HepG2 (cell line): Measurements from ENCODE around the gene CDC20. TPM values are rescaled to one million over a fixed set of nuclear protein-coding genes. Genes with fewer than 3 reads are reported as not detected.

Experiments
- AKNA ChIP-seq: sonication (generic); formaldehyde crosslinking; IDR thresholded peaks from 2 replicates; pipeline ENCODE4 v1.4.0; 2020; ENCODE audit warnings: missing genetic modification reagents, borderline replicate concordance
- ARID2 ChIP-seq: sonication (generic); formaldehyde crosslinking; IDR thresholded peaks from 2 replicates; pipeline ENCODE4 v1.8.1; 2022; ENCODE audit warnings: mild to moderate bottlenecking, missing genetic modification reagents, borderline replicate concordance
- GATAD1 ChIP-seq: IDR thresholded peaks from 2 replicates; pipeline ENCODE4 v1.6.1; 2016; ENCODE audit warnings: missing genetic modification reagents, missing compliant biosample characterization
- KLF6 ChIP-seq: IDR thresholded peaks from 2 replicates; pipeline ENCODE4 v1.8.0; 2016; ENCODE audit warnings: missing biosample characterization, missing genetic modification reagents
- MED13 ChIP-seq: sonication (generic); formaldehyde crosslinking; IDR thresholded peaks from 2 replicates; pipeline ENCODE4 v1.5.0; 2020; ENCODE audit warnings: missing genetic modification reagents
- MEF2D ChIP-seq: sonication (generic); formaldehyde crosslinking; IDR thresholded peaks from 2 replicates; pipeline ENCODE4 v1.5.1; 2020; ENCODE audit warnings: mild to moderate bottlenecking, missing genetic modification reagents
- NR3C1 ChIP-seq: sonication (generic); formaldehyde crosslinking; IDR thresholded peaks from 2 replicates; pipeline ENCODE4 v1.4.0; 2020; ENCODE audit warnings: missing genetic modification reagents
- PAWR ChIP-seq: sonication (generic); formaldehyde crosslinking; IDR thresholded peaks from 2 replicates; pipeline ENCODE4 v1.4.0; 2020; ENCODE audit warnings: missing genetic modification reagents, mild to moderate bottlenecking, borderline replicate concordance
- PHF21A ChIP-seq: sonication (generic); formaldehyde crosslinking; IDR thresholded peaks from 2 replicates; pipeline ENCODE4 v1.5.0; 2020; ENCODE audit warnings: mild to moderate bottlenecking, missing genetic modification reagents
- SNAPC2 ChIP-seq: sonication (generic); formaldehyde crosslinking; IDR thresholded peaks from 2 replicates; pipeline ENCODE4 v1.8.1; 2022; ENCODE audit warnings: mild to moderate bottlenecking, missing genetic modification reagents
- TAF15 ChIP-seq: fragments of 200-400 bp; formaldehyde crosslinking; IDR thresholded peaks from one replicate; pipeline ENCODE4 v1.6.1; 2018; ENCODE audit warnings: mild to moderate bottlenecking, low read depth, low read length; ENCODE audit not compliant: poor library complexity, severe bottlenecking
- UBTF ChIP-seq: sonication (generic); formaldehyde crosslinking; IDR thresholded peaks from 2 replicates; pipeline ENCODE4 v1.4.0; 2020; ENCODE audit warnings: mild to moderate bottlenecking, missing genetic modification reagents
- ZNF121 ChIP-seq: sonication (generic); formaldehyde crosslinking; IDR thresholded peaks from 2 replicates; pipeline ENCODE4 v1.5.0; 2020; ENCODE audit warnings: mild to moderate bottlenecking, missing genetic modification reagents
- ZNF563 ChIP-seq: sonication (generic); formaldehyde crosslinking; IDR thresholded peaks from 2 replicates; pipeline ENCODE4 v1.8.0; 2022; ENCODE audit warnings: mild to moderate bottlenecking, moderate library complexity, missing genetic modification reagents
- ZNF839 ChIP-seq: sonication (generic); formaldehyde crosslinking; IDR thresholded peaks from 2 replicates; pipeline ENCODE4 v1.4.0; 2020; ENCODE audit warnings: missing genetic modification reagents, mild to moderate bottlenecking, borderline replicate concordance
- ZSCAN31 ChIP-seq: sonication (generic); formaldehyde crosslinking; IDR thresholded peaks from 2 replicates; pipeline ENCODE4 v1.5.0; 2020; ENCODE audit warnings: low read depth, mild to moderate bottlenecking, missing genetic modification reagents
- polyA plus RNA-seq, 8 experiments: library from polyadenylated mRNA; depleted of rRNA in 3 of 8; stranded (reverse) in 7 of 8; unstranded in 1 of 8; fragments of >200 nt; fragmentation: Illumina TruSeq in 4 of 8; extraction: Trizol in 4 of 8; gene quantifications; 2 replicates each; pipeline versions ENCODE4 v1.2.1 to v1.2.3, GENCODE V29; 2011 to 2016; ENCODE audit warnings: low read depth in 4 of 8, missing spikeins in 1 of 8, mixed read lengths in 1 of 8; ENCODE audit not compliant: insufficient read depth in 1 of 8
- total RNA-seq, 5 experiments: library from RNA; depleted of rRNA; stranded (reverse); fragments of >200 nt; fragmentation: Illumina TruSeq; extraction: Trizol; gene quantifications; 2 replicates each; pipeline ENCODE4 v1.2.3, GENCODE V29; 2016; ENCODE audit warnings: low read depth in 1 of 5
- TF ChIP-seq, protein P1 (sequence below): sonication (generic); formaldehyde crosslinking; IDR thresholded peaks from 2 replicates; pipeline ENCODE4 v1.4.0; 2020; ENCODE audit warnings: mild to moderate bottlenecking, missing genetic modification reagents
- TF ChIP-seq, protein P2 (sequence below): sonication (generic); formaldehyde crosslinking; IDR thresholded peaks from 2 replicates; pipeline ENCODE4 v1.8.0; 2022; ENCODE audit warnings: missing genetic modification reagents, mild to moderate bottlenecking, inconsistent platforms, borderline replicate concordance

The CDC20 gene
- total and polyA plus RNA-seq, 2 of the 13 experiments (the other 11 are each of a cell fraction or from before 2014, with no cell fraction given) = 57.9 to 90.0 TPM

GRCh38 chr1:43367904-43368645 is 9.3 kb downstream of the CDC20 start, which contains the start of gene ELOVL1 (continued):
- TF ChIP-seq, protein P1, sequence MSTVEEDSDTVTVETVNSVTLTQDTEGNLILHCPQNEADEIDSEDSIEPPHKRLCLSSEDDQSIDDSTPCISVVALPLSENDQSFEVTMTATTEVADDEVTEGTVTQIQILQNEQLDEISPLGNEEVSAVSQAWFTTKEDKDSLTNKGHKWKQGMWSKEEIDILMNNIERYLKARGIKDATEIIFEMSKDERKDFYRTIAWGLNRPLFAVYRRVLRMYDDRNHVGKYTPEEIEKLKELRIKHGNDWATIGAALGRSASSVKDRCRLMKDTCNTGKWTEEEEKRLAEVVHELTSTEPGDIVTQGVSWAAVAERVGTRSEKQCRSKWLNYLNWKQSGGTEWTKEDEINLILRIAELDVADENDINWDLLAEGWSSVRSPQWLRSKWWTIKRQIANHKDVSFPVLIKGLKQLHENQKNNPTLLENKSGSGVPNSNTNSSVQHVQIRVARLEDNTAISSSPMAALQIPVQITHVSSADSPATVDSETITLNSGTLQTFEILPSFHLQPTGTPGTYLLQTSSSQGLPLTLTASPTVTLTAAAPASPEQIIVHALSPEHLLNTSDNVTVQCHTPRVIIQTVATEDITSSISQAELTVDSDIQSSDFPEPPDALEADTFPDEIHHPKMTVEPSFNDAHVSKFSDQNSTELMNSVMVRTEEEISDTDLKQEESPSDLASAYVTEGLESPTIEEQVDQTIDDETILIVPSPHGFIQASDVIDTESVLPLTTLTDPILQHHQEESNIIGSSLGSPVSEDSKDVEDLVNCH (CRISPR knock-in tag) = no peak
- TF ChIP-seq NR3C1 (no peak), SNAPC2 (CRISPR knock-in tag) (peak; percentile 90), MEF2D (CRISPR knock-in tag) (no peak), TAF15 (no peak), UBTF (CRISPR knock-in tag) (peak; percentile 98), MED13 (peak; percentile 87), AKNA (no peak), PAWR (CRISPR knock-in tag) (no peak), PHF21A (CRISPR knock-in tag) (peak; percentile 65), ZNF839 (CRISPR knock-in tag) (peak; percentile 31; the same call in 1 of the 2 replicates), ZSCAN31 (peak; percentile 84), ZNF563 (CRISPR knock-in tag) (peak; percentile 82), GATAD1 (CRISPR knock-in tag) (peak; percentile 54; the same call in 1 of the 2 replicates), KLF6 (peak; percentile 89; the same call in 1 of the 2 replicates), ZNF121 (peak; percentile 48; the same call in 1 of the 2 replicates), ARID2 (CRISPR knock-in tag) (peak; percentile 92)
- TF ChIP-seq, protein P2, sequence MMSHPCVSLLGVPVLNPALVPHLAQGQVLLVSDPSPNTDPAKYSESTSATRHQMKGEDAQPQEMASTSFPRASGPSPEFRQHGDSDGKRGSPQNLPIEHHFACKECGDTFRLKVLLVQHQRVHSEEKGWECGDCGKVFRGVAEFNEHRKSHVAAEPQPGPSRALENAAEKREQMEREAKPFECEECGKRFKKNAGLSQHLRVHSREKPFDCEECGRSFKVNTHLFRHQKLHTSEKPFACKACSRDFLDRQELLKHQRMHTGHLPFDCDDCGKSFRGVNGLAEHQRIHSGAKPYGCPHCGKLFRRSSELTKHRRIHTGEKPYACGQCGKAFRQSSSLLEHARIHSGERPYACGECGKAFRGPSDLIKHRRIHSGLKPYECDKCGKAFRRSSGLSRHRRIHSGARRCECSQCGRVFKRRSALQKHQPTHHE (CRISPR knock-in tag) = no peak
